HG02973 (cell line): Measurements from ENCODE around the gene AAMDC.
"Not testable (repeated sequence)": the region's sequence is repeated elsewhere in the genome, so short reads cannot be mapped to it uniquely, and the experiment has no call there.

Experiments
- ATAC-seq: cut with Tn5 transposase; IDR thresholded peaks from one replicate; pipeline ENCODE4 v1.9.1; 2021; ENCODE audit warnings: moderate library complexity; ENCODE audit not compliant: unreplicated experiment

AAMDC gene

GRCh38 chr11:77883775-77884174 is 62.8 kb downstream of the AAMDC start:
- ATAC-seq = no peak

DNA sequence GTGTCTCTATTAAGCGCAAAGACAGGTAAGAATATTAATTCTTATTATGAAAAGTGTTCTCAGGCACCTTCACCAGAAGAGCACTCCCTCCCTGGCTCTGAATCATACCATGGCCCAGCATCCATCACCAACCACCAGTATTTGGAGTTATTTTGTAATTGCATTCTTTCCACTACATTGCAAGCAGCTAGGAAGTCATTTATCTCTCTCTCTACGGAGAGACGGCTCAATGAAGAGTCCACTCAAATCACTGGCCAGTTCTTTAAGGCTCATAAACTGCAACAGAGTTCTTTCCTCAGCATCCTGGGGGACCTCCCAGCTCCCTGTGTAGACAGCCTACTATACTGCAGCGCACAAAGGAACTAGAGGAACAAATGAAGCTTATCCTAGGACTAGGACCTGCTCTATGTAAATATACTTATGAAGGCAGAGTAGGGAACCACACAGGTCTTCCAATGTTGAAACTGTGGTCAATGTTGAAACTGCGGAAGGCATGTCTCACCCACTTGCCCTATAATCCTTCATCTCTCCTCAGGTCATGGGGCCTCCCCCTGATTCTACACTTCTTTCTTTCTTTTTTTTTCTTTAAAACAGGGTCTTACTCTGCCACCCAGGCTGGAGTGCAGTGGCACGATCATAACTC is 63.4 kb downstream of the AAMDC start:
- no peak for ATAC-seq

GRCh38 chr11:77884829-77885190 is 63.9 kb downstream of the AAMDC start:
- ATAC-seq = no peak

DNA sequence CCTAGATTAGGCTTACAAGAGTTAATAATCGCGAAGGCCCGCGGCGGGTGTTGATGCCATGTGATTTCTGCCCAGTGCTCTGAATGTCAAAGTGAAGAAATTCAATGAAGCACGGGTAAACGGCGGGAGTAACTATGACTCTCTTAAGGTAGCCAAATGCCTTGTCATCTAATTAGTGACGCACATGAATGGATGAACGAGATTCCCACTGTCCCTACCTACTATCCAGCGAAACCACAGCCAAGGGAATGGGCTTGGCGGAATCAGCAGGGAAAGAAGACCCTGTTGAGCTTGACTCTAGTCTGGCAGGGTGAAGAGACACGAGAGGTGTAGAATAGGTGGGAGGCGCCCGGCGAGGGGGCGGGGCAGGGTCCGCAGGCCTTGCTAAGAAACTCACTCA is 65.5 kb downstream of the AAMDC start:
- no peak for ATAC-seq

GRCh38 chr11:77889045-77889444 is 68.1 kb downstream of the AAMDC start:
- ATAC-seq = not testable (repeated sequence)

DNA sequence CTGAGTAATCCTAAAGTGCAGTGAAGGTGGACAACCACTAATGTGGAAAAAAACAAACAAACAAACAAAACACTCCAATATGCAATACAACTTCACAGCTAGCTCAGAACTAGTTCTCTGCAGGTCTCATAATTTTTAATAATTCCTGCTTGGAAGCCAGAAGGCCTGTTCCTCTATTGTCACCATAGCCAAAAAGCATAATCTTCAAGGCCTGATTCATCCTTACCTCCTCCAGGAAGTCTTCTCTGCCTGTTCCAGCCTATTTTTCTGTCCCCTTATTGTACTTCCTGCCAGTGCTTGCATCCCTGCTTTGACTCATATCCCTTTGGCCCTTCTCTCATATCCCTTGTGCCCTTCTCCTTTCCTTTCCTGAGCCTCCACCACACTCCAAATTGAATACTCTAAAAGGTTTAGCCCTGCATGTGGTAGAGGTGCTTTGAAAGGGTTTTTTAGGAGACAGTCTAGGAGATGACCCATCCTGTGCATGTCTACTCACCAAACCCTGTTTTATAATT is 69.2 kb downstream of the AAMDC start:
- ATAC-seq = not testable (repeated sequence)

- not testable (repeated sequence) for ATAC-seq
Measured at GRCh38 chr11:77890619-77891056, 69.7 kb downstream of the AAMDC start.

DNA sequence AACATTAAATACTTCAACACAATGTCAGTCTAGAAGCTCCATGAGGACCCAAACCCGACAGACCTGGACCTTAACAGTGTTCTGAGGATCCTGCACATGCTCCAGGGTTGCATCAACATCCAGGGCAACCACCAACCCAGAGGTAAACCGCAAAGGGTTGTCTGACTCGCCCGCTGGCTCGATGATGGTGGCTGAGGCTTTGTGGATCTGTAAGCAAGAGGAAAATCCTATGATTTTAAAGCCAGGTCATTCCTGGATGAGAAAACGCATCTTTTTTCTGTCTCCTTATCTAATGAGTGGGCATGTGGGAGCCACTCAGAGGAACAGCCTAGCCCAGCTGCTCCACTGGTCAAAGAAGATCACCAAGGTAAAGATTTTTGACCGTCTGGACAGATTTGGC is 70.3 kb downstream of the AAMDC start:
- ATAC-seq = not testable (repeated sequence)

- not testable (repeated sequence) for ATAC-seq
Measured at GRCh38 chr11:77891703-77892102, 70.8 kb downstream of the AAMDC start.

- not testable (repeated sequence) for ATAC-seq
Measured at GRCh38 chr11:77894949-77895348, 74.0 kb downstream of the AAMDC start.

GRCh38 chr11:77908835-77909234 is 87.9 kb downstream of the AAMDC start:
- no peak for ATAC-seq

DNA sequence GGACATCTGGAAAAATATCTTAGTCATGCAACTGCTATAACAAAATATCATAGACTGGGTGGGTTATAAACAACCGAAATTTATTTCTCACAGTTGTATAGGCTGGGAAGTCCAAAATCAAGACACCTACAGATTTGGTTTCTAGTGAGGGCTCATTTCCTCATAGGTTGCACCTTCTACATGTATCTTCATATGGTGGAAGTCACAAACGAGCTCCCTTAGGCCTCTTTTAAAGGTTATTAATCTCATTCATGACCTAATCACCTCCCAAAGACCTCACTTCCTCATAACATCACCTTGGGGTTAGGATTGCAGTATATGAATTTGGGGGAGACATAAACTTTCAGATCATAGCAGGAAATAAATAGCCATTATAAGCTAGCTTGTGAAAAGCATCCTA is 88.3 kb downstream of the AAMDC start:
- no peak for ATAC-seq

- ATAC-seq = not testable (repeated sequence)
Measured at GRCh38 chr11:77910828-77911227, 89.9 kb downstream of the AAMDC start.

DNA sequence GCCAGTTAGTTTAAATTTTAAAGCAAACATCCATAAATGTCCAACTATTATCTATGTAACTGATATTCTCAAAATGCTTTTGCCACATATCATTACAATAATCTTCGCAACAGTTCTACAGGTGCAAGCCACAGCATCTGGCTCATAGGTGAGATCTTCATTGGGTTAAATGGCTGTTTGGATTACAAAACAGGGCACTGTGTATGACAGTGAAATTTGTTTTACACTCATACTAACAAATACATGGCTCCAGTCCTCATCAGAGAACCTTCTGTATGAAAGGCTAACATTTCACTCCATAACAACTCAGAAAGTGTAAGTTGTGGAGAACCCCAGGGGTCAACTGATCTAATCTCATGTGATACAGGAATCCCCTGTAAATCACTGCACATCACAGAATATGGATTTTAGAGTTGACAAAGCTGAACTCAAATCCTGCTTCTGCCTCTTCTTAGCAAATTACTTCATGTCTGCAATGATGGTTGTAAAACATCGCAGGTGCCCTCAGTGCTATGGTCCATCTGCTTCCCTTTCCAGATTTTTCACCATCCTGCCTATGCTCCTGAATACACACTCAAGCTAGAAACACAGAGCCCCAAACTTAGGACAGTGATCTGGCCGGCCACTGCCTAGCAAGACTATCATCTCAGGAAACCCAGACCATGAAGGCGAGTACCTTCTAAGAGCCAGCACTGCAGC is 92.8 kb downstream of the AAMDC start:
- ATAC-seq = not testable (repeated sequence)

DNA sequence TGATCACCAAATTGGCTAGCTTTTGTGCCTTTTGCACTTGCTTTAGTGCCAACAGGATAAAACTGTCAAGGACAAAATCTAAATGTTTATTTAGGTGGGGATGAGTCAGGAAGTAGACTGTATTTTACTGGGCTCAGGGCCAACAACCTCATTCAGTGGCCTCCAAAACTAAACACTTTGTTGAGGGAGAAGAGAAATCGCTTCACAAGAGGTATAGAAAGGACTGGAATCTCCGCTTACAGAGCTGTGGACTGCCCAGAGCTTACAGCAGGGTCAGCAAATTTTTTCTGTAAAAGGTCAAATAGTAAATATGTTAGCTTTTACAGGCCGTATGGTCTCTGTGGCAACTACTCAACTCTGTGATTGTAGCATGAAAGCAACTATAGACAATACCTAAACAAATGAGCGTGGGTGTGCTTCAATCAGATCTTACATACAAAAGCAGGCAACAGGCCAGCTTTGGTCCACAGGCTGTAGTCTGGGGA is 93.4 kb downstream of the AAMDC start:
- ATAC-seq = not testable (repeated sequence)

DNA sequence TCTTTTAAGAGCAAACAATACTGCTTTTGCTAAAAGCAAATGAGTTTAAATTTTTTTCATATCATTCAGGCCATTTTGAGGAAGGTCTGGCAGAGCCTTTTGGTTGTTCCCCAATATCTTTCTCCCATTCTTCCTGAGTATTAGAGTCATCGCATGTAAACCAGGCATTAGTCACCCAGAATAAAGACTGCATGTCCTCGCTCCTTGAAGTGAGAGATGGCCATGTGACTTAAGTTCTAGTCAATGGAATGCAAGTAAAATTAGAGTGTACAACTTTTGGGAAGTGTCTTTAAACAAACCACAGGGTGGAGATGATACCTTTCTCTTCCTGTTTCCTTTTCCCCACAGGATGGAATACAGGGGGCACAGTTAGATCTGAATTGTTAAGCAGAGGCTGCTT is 96.8 kb downstream of the AAMDC start:
- not testable (repeated sequence) for ATAC-seq
